Lung microvascular endothelial cell (primary cell): ENCODE measurements around the gene KCTD14. TPM values are rescaled to one million over a fixed set of nuclear protein-coding genes. Genes with fewer than 3 reads are reported as not detected.

ENCODE experiments used
- total RNA-seq: library from RNA; depleted of rRNA; stranded (reverse); fragments of >200 nt; gene quantifications from 2 replicates; pipeline ENCODE4 v1.2.1, GENCODE V29; 2014

The KCTD14 gene
- total RNA-seq, 1 donor from 2014 or later: not detected

Other genes with a start within 250 kb of the KCTD14 start
- 16.6 and 20.4 TPM in 2 replicates for gene RSF1, start 202.6 kb downstream of the KCTD14 start, total RNA-seq
- gene AAMDC, start 202.1 kb downstream of the KCTD14 start, total RNA-seq: 48.4 and 49.8 TPM in 2 replicates
- gene INTS4, start 28.6 kb downstream of the KCTD14 start, total RNA-seq: 21.8 and 26.4 TPM in 2 replicates
- gene THRSP, start 40.6 kb upstream of the KCTD14 start, total RNA-seq: not detected in 2 replicates
- gene NDUFC2, start 56.6 kb upstream of the KCTD14 start, total RNA-seq: 54.9 and 71.4 TPM in 2 replicates
- gene ALG8, start 116.3 kb upstream of the KCTD14 start, total RNA-seq: 23.5 and 30.6 TPM in 2 replicates
- 4.1 and 5.2 TPM in 2 replicates for gene KCTD21, start 165.3 kb upstream of the KCTD14 start, total RNA-seq
- gene USP35, start 165.6 kb upstream of the KCTD14 start, total RNA-seq: 3.9 and 5.2 TPM in 2 replicates